NT2/D1 (cell line): ENCODE measurements around the gene IDH2.

Experiments used
- YY1 ChIP-seq: IDR thresholded peaks from 2 replicates; pipeline ENCODE4 v1.6.1; 2011; ENCODE audit not compliant: insufficient read length, insufficient read depth
- ZNF274 ChIP-seq: IDR thresholded peaks from 2 replicates; pipeline ENCODE4 v1.6.1; 2011; ENCODE audit warnings: mild to moderate bottlenecking, low read depth, low read length

- no peak for TF ChIP-seq ZNF274
- TF ChIP-seq YY1: no peak
Measured at GRCh38 chr15:90080818-90081393, 21.4 kb downstream of the IDH2 start.
